B cell (primary cell): ENCODE data around the gene THUMPD3.

Experiments used
- CTCF ChIP-seq: fragments of 200-600 bp; IDR thresholded peaks from one replicate; pipeline ENCODE4 v1.8.0; 2022; ENCODE audit warnings: antibody characterized with exemption, mild to moderate bottlenecking
- EZH2 ChIP-seq: IDR thresholded peaks from 2 replicates; pipeline ENCODE4 v1.6.1; 2012; ENCODE audit warnings: borderline replicate concordance, low read depth, mild to moderate bottlenecking, moderate library complexity, low read length; ENCODE audit not compliant: insufficient read depth, poor library complexity, severe bottlenecking

GRCh38 chr3:9379327-9379726 lies 16.5 kb downstream of the THUMPD3 start:
- TF ChIP-seq CTCF (no peak), EZH2 (no peak)
